ENCODE data around the gene EXOG.

The EXOG gene

DNA sequence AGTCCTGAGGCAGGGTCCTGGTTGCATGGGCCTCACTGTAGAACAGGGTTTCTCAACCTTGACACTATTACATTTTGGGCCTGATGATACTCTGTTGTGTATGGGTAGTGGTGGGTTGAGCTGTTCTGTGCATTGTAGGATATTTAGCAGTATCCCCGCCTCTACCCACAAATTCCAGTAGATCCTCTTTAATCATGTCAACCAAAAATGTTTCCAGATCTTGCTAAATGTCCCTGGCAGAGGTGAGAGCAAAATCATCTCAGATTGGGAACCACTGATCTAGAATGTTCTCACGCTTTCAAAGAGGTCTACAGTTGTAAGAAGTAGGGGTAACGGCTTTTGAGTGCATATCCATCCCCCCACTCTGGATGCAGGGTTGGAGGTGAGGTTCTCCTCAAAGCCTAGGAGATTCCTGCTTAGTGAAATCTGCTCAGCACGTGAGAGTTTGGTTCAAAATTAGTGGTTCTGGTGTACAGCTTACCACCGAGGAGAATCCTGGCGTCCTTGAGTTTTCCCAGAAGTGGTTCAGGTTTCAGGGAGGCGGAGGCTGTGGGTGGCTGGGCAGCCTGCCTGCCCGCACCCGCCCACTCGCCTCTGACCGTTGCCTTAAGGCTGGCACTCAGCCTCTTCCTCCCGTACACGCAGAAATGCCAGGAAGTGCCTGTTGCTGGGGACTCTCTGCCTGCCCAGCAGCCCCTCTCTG lies 37.2 kb upstream of the EXOG start:
- peak overlapping the region in 1 of 2 donors; percentile 54 for H3K4me3 ChIP-seq (ENCODE audit: low read length in 2 of 2)
- H3K9ac ChIP-seq (ENCODE audit: low read length in 2 of 2): peak overlapping the region in 1 of 2 donors; percentile 21
- no peaks in the 10 kb centered on the region for H3K27me3 ChIP-seq (ENCODE audit: control insufficient read depth in 1 of 2, insufficient read depth in 2 of 2, low read length in 2 of 2)
- H3K4me1 ChIP-seq (ENCODE audit: control insufficient read depth, insufficient read depth, low read length): peaks cover 48% of the 10 kb centered on the region
- H3K27ac ChIP-seq (ENCODE audit: low read length): peak overlapping the region; percentile 6
- no peaks in the 10 kb centered on the region for H3K9me3 ChIP-seq (ENCODE audit: control insufficient read depth in 2 of 2, low read length in 2 of 2)
- no peaks in the 10 kb centered on the region for H3K36me3 ChIP-seq (ENCODE audit: control insufficient read depth in 2 of 2, insufficient read depth in 2 of 2, low read length in 2 of 2)

DNA sequence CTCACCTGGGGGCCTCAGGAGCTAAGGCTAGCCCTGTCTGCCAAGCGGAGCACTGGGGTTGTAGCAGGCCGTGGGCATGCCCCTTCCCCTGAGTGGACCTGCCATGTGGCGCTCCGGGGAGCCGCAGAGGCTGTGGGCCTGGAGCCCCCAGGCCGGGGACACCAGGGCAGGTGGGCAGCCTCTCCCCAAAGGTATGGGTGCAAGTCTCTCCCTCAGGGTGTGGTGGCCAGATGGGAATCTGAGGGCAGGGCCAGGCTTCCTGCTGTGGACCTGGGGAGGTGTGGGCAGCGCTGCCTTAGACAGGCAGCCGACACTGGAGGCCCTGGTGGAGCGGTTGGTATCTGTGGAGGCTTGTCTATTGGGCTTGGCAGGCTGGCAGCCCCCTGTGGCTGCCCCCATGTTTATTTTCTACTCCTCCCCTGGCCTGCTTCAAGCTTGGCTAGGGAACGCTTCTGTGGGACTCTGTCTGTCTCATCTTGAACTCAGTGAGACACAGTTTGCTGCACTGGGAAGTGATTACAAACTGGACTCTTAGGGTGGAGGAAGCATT lies 36.6 kb upstream of the EXOG start:
- peak overlapping the region in 1 of 2 donors; percentile 54 for H3K4me3 ChIP-seq (ENCODE audit: low read length in 2 of 2)
- H3K9me3 ChIP-seq (ENCODE audit: control insufficient read depth in 2 of 2, low read length in 2 of 2): no peaks in the 10 kb centered on the region
- H3K27me3 ChIP-seq (ENCODE audit: control insufficient read depth in 1 of 2, insufficient read depth in 2 of 2, low read length in 2 of 2): no peaks in the 10 kb centered on the region
- peaks cover 46% of the 10 kb centered on the region for H3K4me1 ChIP-seq (ENCODE audit: control insufficient read depth, insufficient read depth, low read length)
- peak overlapping the region; percentile 6 for H3K27ac ChIP-seq (ENCODE audit: low read length)
- H3K36me3 ChIP-seq (ENCODE audit: control insufficient read depth in 2 of 2, insufficient read depth in 2 of 2, low read length in 2 of 2): no peaks in the 10 kb centered on the region
- H3K9ac ChIP-seq (ENCODE audit: low read length in 2 of 2): peak overlapping the region in 1 of 2 donors; percentile 21

GRCh38 chr3:38460377-38461270 lies 35.5 kb upstream of the EXOG start:
- Histone ChIP-seq H3K27me3 (ENCODE audit: control insufficient read depth in 1 of 2, insufficient read depth in 2 of 2, low read length in 2 of 2) (no peaks in the 10 kb centered on the region), H3K9me3 (ENCODE audit: control insufficient read depth in 2 of 2, low read length in 2 of 2) (no peaks in the 10 kb centered on the region), H3K27ac (ENCODE audit: low read length) (peak overlapping the region; percentile 37), H3K9ac (ENCODE audit: low read length in 2 of 2) (no peak overlapping the region), H3K4me3 (ENCODE audit: low read length in 2 of 2) (peak overlapping the region in 1 of 2 donors; percentile 15), H3K36me3 (ENCODE audit: control insufficient read depth in 2 of 2, insufficient read depth in 2 of 2, low read length in 2 of 2) (no peaks in the 10 kb centered on the region), H3K4me1 (ENCODE audit: control insufficient read depth, insufficient read depth, low read length) (peaks cover 38% of the 10 kb centered on the region)

- Histone ChIP-seq H3K4me1 (ENCODE audit: control insufficient read depth, insufficient read depth, low read length) (peaks cover 8% of the 10 kb centered on the region), H3K27ac (ENCODE audit: low read length) (no peak overlapping the region), H3K9ac (ENCODE audit: low read length in 2 of 2) (no peak overlapping the region), H3K4me3 (ENCODE audit: low read length in 2 of 2) (no peak overlapping the region), H3K9me3 (ENCODE audit: control insufficient read depth in 2 of 2, low read length in 2 of 2) (peaks cover 0 to 3% of the 10 kb centered on the region in 2 donors), H3K36me3 (ENCODE audit: control insufficient read depth in 2 of 2, insufficient read depth in 2 of 2, low read length in 2 of 2) (no peaks in the 10 kb centered on the region), H3K27me3 (ENCODE audit: control insufficient read depth in 1 of 2, insufficient read depth in 2 of 2, low read length in 2 of 2) (no peaks in the 10 kb centered on the region)
Measured at GRCh38 chr3:38465588-38466154, 30.5 kb upstream of the EXOG start.

DNA sequence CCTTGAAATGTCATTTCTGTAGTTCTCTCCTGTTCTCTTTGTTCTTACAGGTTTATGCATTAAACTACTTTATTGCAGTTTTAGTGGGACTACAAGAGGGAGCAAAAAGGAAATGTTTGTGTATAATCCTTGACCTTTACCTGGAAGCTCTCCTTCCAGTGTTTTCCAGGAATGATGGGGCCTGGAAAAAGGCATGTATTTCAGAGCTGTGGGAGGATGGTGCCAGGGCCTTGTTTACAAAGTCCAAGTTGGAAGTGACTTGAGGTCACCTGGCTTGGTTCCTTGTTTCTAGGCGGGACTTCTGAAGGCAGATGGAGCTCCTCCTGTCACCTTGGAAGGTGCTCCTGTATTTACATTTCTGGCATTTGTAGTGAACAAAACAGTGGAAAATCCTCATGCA lies 27.4 kb upstream of the EXOG start:
- Histone ChIP-seq H3K9ac (ENCODE audit: low read length in 2 of 2) (no peak overlapping the region), H3K4me1 (ENCODE audit: control insufficient read depth, insufficient read depth, low read length) (peaks cover 5% of the 10 kb centered on the region), H3K36me3 (ENCODE audit: control insufficient read depth in 2 of 2, insufficient read depth in 2 of 2, low read length in 2 of 2) (no peaks in the 10 kb centered on the region), H3K27ac (ENCODE audit: low read length) (no peak overlapping the region), H3K27me3 (ENCODE audit: control insufficient read depth in 1 of 2, insufficient read depth in 2 of 2, low read length in 2 of 2) (no peaks in the 10 kb centered on the region), H3K4me3 (ENCODE audit: low read length in 2 of 2) (no peak overlapping the region), H3K9me3 (ENCODE audit: control insufficient read depth in 2 of 2, low read length in 2 of 2) (peaks cover 0 to 3% of the 10 kb centered on the region in 2 donors)

- Histone ChIP-seq H3K4me1 (ENCODE audit: control insufficient read depth, insufficient read depth, low read length) (peaks cover 5% of the 10 kb centered on the region), H3K27me3 (ENCODE audit: control insufficient read depth in 1 of 2, insufficient read depth in 2 of 2, low read length in 2 of 2) (no peaks in the 10 kb centered on the region), H3K4me3 (ENCODE audit: low read length in 2 of 2) (no peak overlapping the region), H3K27ac (ENCODE audit: low read length) (no peak overlapping the region), H3K9ac (ENCODE audit: low read length in 2 of 2) (no peak overlapping the region), H3K9me3 (ENCODE audit: control insufficient read depth in 2 of 2, low read length in 2 of 2) (peaks cover 0 to 3% of the 10 kb centered on the region in 2 donors), H3K36me3 (ENCODE audit: control insufficient read depth in 2 of 2, insufficient read depth in 2 of 2, low read length in 2 of 2) (no peaks in the 10 kb centered on the region)
Measured at GRCh38 chr3:38469852-38470251, 26.3 kb upstream of the EXOG start.

GRCh38 chr3:38471260-38471857 lies 24.8 kb upstream of the EXOG start:
- H3K9ac ChIP-seq (ENCODE audit: low read length in 2 of 2): no peak overlapping the region
- no peaks in the 10 kb centered on the region for H3K36me3 ChIP-seq (ENCODE audit: control insufficient read depth in 2 of 2, insufficient read depth in 2 of 2, low read length in 2 of 2)

DNA sequence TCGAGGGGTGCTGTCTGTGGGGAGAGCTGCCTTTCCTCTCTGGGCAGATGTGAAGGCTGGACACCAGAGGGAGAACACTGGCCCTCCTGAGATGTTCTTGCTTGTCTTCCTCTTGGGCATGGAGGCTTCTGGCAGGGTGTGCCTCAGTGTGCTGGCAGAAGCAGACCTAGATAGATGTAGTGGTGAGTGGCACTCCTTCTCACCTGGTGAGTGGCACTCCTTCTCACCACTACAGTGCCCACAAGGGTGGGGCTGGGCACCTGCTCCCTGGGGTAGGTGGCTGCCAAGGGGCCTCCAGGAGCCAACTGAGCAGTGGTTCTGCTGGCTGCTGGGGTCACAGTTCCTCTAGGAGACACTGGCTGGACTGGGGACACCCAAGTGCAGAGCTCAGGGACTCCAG lies 23.8 kb upstream of the EXOG start:
- no peak overlapping the region for H3K4me3 ChIP-seq (ENCODE audit: low read length in 2 of 2)
- H3K27me3 ChIP-seq (ENCODE audit: control insufficient read depth in 1 of 2, insufficient read depth in 2 of 2, low read length in 2 of 2): no peaks in the 10 kb centered on the region
- H3K27ac ChIP-seq (ENCODE audit: low read length): no peak overlapping the region
- peaks cover 5% of the 10 kb centered on the region for H3K4me1 ChIP-seq (ENCODE audit: control insufficient read depth, insufficient read depth, low read length)
- no peak overlapping the region for H3K9ac ChIP-seq (ENCODE audit: low read length in 2 of 2)
- H3K36me3 ChIP-seq (ENCODE audit: control insufficient read depth in 2 of 2, insufficient read depth in 2 of 2, low read length in 2 of 2): peaks cover 0 to 1% of the 10 kb centered on the region in 2 donors
- H3K9me3 ChIP-seq (ENCODE audit: control insufficient read depth in 2 of 2, low read length in 2 of 2): peaks cover 0 to 3% of the 10 kb centered on the region in 2 donors

More at GRCh38 chr3:38471260-38471857, 24.8 kb upstream of the EXOG start:
- Histone ChIP-seq H3K9me3 (ENCODE audit: control insufficient read depth in 2 of 2, low read length in 2 of 2) (peaks cover 0 to 3% of the 10 kb centered on the region in 2 donors), H3K4me3 (ENCODE audit: low read length in 2 of 2) (no peak overlapping the region), H3K27ac (ENCODE audit: low read length) (no peak overlapping the region), H3K4me1 (ENCODE audit: control insufficient read depth, insufficient read depth, low read length) (peaks cover 5% of the 10 kb centered on the region), H3K27me3 (ENCODE audit: control insufficient read depth in 1 of 2, insufficient read depth in 2 of 2, low read length in 2 of 2) (no peaks in the 10 kb centered on the region)

- no peaks in the 10 kb centered on the region for H3K27me3 ChIP-seq (ENCODE audit: control insufficient read depth in 1 of 2, insufficient read depth in 2 of 2, low read length in 2 of 2)
- no peak overlapping the region for H3K9ac ChIP-seq (ENCODE audit: low read length in 2 of 2)
- H3K9me3 ChIP-seq (ENCODE audit: control insufficient read depth in 2 of 2, low read length in 2 of 2): peaks cover 0 to 3% of the 10 kb centered on the region in 2 donors
- peaks cover 0 to 2% of the 10 kb centered on the region in 2 donors for H3K36me3 ChIP-seq (ENCODE audit: control insufficient read depth in 2 of 2, insufficient read depth in 2 of 2, low read length in 2 of 2)
- H3K27ac ChIP-seq (ENCODE audit: low read length): no peak overlapping the region
- H3K4me3 ChIP-seq (ENCODE audit: low read length in 2 of 2): no peak overlapping the region
- peaks cover 5% of the 10 kb centered on the region for H3K4me1 ChIP-seq (ENCODE audit: control insufficient read depth, insufficient read depth, low read length)
Measured at GRCh38 chr3:38473229-38473628, 22.9 kb upstream of the EXOG start.

GRCh38 chr3:38474928-38475605 lies 21.1 kb upstream of the EXOG start:
- no peaks in the 10 kb centered on the region for H3K27me3 ChIP-seq (ENCODE audit: control insufficient read depth in 1 of 2, insufficient read depth in 2 of 2, low read length in 2 of 2)
- H3K9me3 ChIP-seq (ENCODE audit: control insufficient read depth in 2 of 2, low read length in 2 of 2): no peaks in the 10 kb centered on the region
- H3K27ac ChIP-seq (ENCODE audit: low read length): no peak overlapping the region
- H3K4me3 ChIP-seq (ENCODE audit: low read length in 2 of 2): no peak overlapping the region
- peaks cover 5% of the 10 kb centered on the region for H3K4me1 ChIP-seq (ENCODE audit: control insufficient read depth, insufficient read depth, low read length)
- H3K36me3 ChIP-seq (ENCODE audit: control insufficient read depth in 2 of 2, insufficient read depth in 2 of 2, low read length in 2 of 2): peaks cover 5 to 10% of the 10 kb centered on the region in 2 donors
- no peak overlapping the region for H3K9ac ChIP-seq (ENCODE audit: low read length in 2 of 2)
